Natural killer cell (primary cell): ENCODE data around the gene IGF2R. TPM values are rescaled to one million over a fixed set of nuclear protein-coding genes. Genes with fewer than 3 reads are reported as not detected.

ENCODE experiments used
- ATAC-seq, 3 donors: fragments of 150-1000 bp in 2 of 3; fragments of 200-7000 bp in 1 of 3; cut with Tn5 transposase; 1 replicate in 1 of 3; 2 replicates in 2 of 3; pipeline ENCODE4 v1.10.0; 2021; ENCODE audit warnings: mild to moderate bottlenecking in 2 of 3, moderate library complexity in 2 of 3
- DNase-seq, 2 donors: peaks; one replicate each; pipeline versions ENCODE4 v3.0.0 to v3.0.0-alpha.2; 2013 to 2021; ENCODE audit warnings: mixed read lengths in 1 of 2
- H3K27ac ChIP-seq: one replicate; pipeline ENCODE4 v1.5.1; 2013; ENCODE audit warnings: mild to moderate bottlenecking, low read length
- H3K27me3 ChIP-seq: one replicate; pipeline ENCODE4 v1.6.1; 2013; ENCODE audit warnings: low read length; ENCODE audit not compliant: control insufficient read depth, insufficient read depth
- H3K36me3 ChIP-seq: one replicate; pipeline ENCODE4 v1.6.1; 2013; ENCODE audit warnings: low read length; ENCODE audit not compliant: control insufficient read depth, insufficient read depth
- H3K4me1 ChIP-seq: one replicate; pipeline ENCODE4 v1.6.1; 2013; ENCODE audit warnings: low read length; ENCODE audit not compliant: control insufficient read depth, insufficient read depth
- H3K4me3 ChIP-seq: one replicate; pipeline ENCODE4 v1.5.1; 2013; ENCODE audit warnings: low read length
- H3K9me3 ChIP-seq: one replicate; pipeline ENCODE4 v1.6.1; 2013; ENCODE audit warnings: low read length; ENCODE audit not compliant: control insufficient read depth, insufficient read depth
- H3K27ac Mint-ChIP-seq, 2 donors: one replicate each; pipeline ENCODE4 v1.8.0; 2022; ENCODE audit warnings: mild to moderate bottlenecking in 2 of 2, mixed read lengths in 2 of 2, moderate library complexity in 1 of 2
- H3K27me3 Mint-ChIP-seq, 2 donors: one replicate each; pipeline ENCODE4 v1.8.0; 2022; ENCODE audit warnings: low read depth in 2 of 2, mixed read lengths in 2 of 2
- H3K36me3 Mint-ChIP-seq: one replicate; pipeline ENCODE4 v1.8.0; 2022; ENCODE audit warnings: mixed read lengths
- H3K4me1 Mint-ChIP-seq, 2 donors: one replicate each; pipeline ENCODE4 v1.8.0; 2022; ENCODE audit warnings: mixed read lengths in 2 of 2
- H3K4me3 Mint-ChIP-seq: one replicate; pipeline ENCODE4 v1.8.0; 2022; ENCODE audit warnings: mild to moderate bottlenecking, moderate library complexity, mixed read lengths
- H3K9me3 Mint-ChIP-seq, 2 donors: one replicate each; pipeline ENCODE4 v1.8.0; 2022; ENCODE audit warnings: mixed read lengths in 2 of 2
- WGBS: methylation state at CpG from one replicate; pipeline ENCODE4 v1.1.7; 2013; ENCODE audit warnings: missing lambda C conversion rate; ENCODE audit not compliant: insufficient coverage; 5-methylcytosine and 5-hydroxymethylcytosine counted together
- intact Hi-C: fragments of 100-400 bp; cut with micrococcal nuclease; formaldehyde crosslinking; loops from one replicate; pipeline ENCODE4 v1.14.2; 2022
- total RNA-seq, 4 donors: library from RNA; stranded (reverse); fragments of 120-200 nt in 1 of 4; gene quantifications; one replicate each; pipeline versions ENCODE4 v1.2.3 to v1.2.4, GENCODE V29; 2013 to 2022
- TF ChIP-seq, protein P1 (sequence below): fragments of 200-600 bp; IDR thresholded peaks from one replicate; pipeline ENCODE4 v1.8.0; 2022; ENCODE audit warnings: antibody characterized with exemption

Gene IGF2R
- total RNA-seq, 3 donors from 2014 or later (not counting 1 experiment from before 2014, with no cell fraction given), result 208 to 282 (median 253) TPM

DNA sequence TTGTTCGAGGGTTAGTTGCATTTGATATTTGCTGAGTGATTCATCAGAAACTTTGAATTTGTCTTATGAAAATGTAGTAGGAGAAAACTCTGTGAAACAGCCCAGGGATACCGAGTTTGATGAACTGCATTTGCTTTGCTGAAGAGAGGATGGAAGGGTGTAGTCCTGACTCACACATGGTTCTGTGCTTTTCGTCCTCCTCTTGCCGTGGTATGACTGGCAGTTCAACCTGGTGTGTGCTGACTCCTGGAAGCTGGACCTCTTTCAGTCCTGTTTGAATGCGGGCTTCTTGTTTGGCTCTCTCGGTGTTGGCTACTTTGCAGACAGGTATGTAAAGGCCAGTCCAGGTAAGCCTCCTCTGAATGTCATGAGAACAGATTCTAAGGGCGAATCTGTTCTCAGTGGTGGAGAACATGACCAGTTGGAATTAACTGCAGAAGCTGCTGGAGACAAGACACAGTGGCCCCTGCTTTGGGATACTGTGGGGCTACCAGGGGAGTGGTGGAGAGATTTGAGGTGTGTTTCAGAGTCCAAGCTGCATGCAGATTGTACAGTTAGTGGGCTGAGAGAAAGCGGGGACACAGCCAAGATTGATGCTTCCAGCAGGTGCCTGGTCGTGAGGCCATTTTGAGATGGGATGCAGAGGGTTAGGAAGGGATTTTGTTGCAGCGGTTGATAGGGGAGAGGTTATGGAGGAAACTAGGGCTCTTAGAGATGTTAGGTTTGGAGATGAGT is 161.2 kb downstream of the IGF2R start:
- TF ChIP-seq, protein P1, sequence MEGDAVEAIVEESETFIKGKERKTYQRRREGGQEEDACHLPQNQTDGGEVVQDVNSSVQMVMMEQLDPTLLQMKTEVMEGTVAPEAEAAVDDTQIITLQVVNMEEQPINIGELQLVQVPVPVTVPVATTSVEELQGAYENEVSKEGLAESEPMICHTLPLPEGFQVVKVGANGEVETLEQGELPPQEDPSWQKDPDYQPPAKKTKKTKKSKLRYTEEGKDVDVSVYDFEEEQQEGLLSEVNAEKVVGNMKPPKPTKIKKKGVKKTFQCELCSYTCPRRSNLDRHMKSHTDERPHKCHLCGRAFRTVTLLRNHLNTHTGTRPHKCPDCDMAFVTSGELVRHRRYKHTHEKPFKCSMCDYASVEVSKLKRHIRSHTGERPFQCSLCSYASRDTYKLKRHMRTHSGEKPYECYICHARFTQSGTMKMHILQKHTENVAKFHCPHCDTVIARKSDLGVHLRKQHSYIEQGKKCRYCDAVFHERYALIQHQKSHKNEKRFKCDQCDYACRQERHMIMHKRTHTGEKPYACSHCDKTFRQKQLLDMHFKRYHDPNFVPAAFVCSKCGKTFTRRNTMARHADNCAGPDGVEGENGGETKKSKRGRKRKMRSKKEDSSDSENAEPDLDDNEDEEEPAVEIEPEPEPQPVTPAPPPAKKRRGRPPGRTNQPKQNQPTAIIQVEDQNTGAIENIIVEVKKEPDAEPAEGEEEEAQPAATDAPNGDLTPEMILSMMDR, result no peak
- H3K4me3 ChIP-seq, result no peak overlapping the region
- no peaks in the 10 kb centered on the region for H3K36me3 ChIP-seq
- no peak for ATAC-seq
- H3K27ac Mint-ChIP-seq, result peak overlapping the region in 1 of 2 donors; percentile 21
- no peaks in the 10 kb centered on the region for H3K27me3 Mint-ChIP-seq
- H3K9me3 Mint-ChIP-seq, result no peaks in the 10 kb centered on the region
- WGBS, result 93% methylated on average over 10 of the region's 10 CpGs
- no peaks in the 10 kb centered on the region for H3K4me1 Mint-ChIP-seq
- DNase-seq, result no peak
- no peaks in the 10 kb centered on the region for H3K27me3 ChIP-seq
- H3K4me3 Mint-ChIP-seq, result no peak overlapping the region
- H3K36me3 Mint-ChIP-seq, result no peaks in the 10 kb centered on the region
- H3K9me3 ChIP-seq, result no peaks in the 10 kb centered on the region
- H3K27ac ChIP-seq, result no peak overlapping the region
- intact Hi-C loops, result no loop called here
- no peaks in the 10 kb centered on the region for H3K4me1 ChIP-seq

- H3K27me3 ChIP-seq, result no peaks in the 10 kb centered on the region
- intact Hi-C loops, result no loop called here
- no peak overlapping the region for H3K27ac ChIP-seq
- Mint-ChIP-seq H3K9me3 (no peaks in the 10 kb centered on the region), H3K4me1 (no peaks in the 10 kb centered on the region), H3K27me3 (no peaks in the 10 kb centered on the region), H3K4me3 (no peak overlapping the region), H3K36me3 (no peaks in the 10 kb centered on the region), H3K27ac (no peak overlapping the region)
- WGBS, result 90% methylated on average over 13 of the region's 13 CpGs
- ATAC-seq, result no peak
- TF ChIP-seq, protein P1, result no peak
- no peak for DNase-seq
- H3K4me3 ChIP-seq, result no peak overlapping the region
- no peaks in the 10 kb centered on the region for H3K4me1 ChIP-seq
- H3K36me3 ChIP-seq, result no peaks in the 10 kb centered on the region
- H3K9me3 ChIP-seq, result no peaks in the 10 kb centered on the region
These were observed 162.0 kb downstream of the IGF2R start for GRCh38 chr6:160130729-160131484.

- TF ChIP-seq, protein P1, result no peak
- H3K4me3 ChIP-seq, result no peak overlapping the region
- Mint-ChIP-seq H3K27me3 (no peaks in the 10 kb centered on the region), H3K4me1 (no peaks in the 10 kb centered on the region), H3K36me3 (no peaks in the 10 kb centered on the region), H3K27ac (peak overlapping the region; percentile 14 to 35), H3K4me3 (no peak overlapping the region), H3K9me3 (no peaks in the 10 kb centered on the region)
- 87% methylated on average over 19 of the region's 19 CpGs for WGBS
- H3K36me3 ChIP-seq, result no peaks in the 10 kb centered on the region
- H3K4me1 ChIP-seq, result no peaks in the 10 kb centered on the region
- H3K27me3 ChIP-seq, result no peaks in the 10 kb centered on the region
- ATAC-seq, result peak in 1 of 3 donors; percentile 28
- intact Hi-C loops, result no loop called here
- no peaks in the 10 kb centered on the region for H3K9me3 ChIP-seq
- no peak overlapping the region for H3K27ac ChIP-seq
- DNase-seq, result no peak
These were observed 162.9 kb downstream of the IGF2R start for GRCh38 chr6:160131636-160132296.
